GM23338 (cell line): ENCODE results near the gene C8G. TPM values are rescaled to one million over a fixed set of nuclear protein-coding genes. Genes with fewer than 3 reads are reported as not detected.

Experiments used
- ATAC-seq: fragments of 200-7000 bp; cut with Tn5 transposase; 3 replicates; pipeline ENCODE4 v1.9.1; 2020
- DNase-seq: peaks from one replicate; pipeline ENCODE4 v3.0.0-alpha.2; 2015; ENCODE audit warnings: low spot score
- H2AFZ ChIP-seq: fragments of 200-600 bp; sonication (generic); 2 replicates; pipeline ENCODE4 v1.8.0; 2016; ENCODE audit warnings: antibody characterized with exemption, mild to moderate bottlenecking, moderate library complexity
- H3F3A ChIP-seq: fragments of 200-600 bp; sonication (generic); replicated peaks from 2 replicates; pipeline ENCODE4 v1.8.0; 2017; ENCODE audit warnings: antibody characterized with exemption, mixed run types, low read depth
- H3K27ac ChIP-seq: fragments of 200-600 bp; sonication (generic); 2 replicates; pipeline ENCODE4 v1.6.1; 2016; ENCODE audit warnings: low read depth
- H3K27me3 ChIP-seq: fragments of 200-600 bp; sonication (generic); 2 replicates; pipeline ENCODE4 v1.8.0; 2016; ENCODE audit warnings: mild to moderate bottlenecking, mixed run types, moderate library complexity; ENCODE audit not compliant: insufficient read depth
- H3K36me3 ChIP-seq: fragments of 200-600 bp; sonication (generic); 2 replicates; pipeline ENCODE4 v1.8.0; 2016; ENCODE audit warnings: mild to moderate bottlenecking; ENCODE audit not compliant: insufficient read depth
- H3K4me1 ChIP-seq: fragments of 200-600 bp; sonication (generic); 2 replicates; pipeline ENCODE4 v1.8.0; 2016; ENCODE audit warnings: mild to moderate bottlenecking, moderate library complexity; ENCODE audit not compliant: insufficient read depth
- H3K4me2 ChIP-seq: fragments of 200-600 bp; sonication (generic); 2 replicates; pipeline ENCODE4 v1.7.1; 2017; ENCODE audit warnings: mixed run types
- H3K4me3 ChIP-seq: fragments of 200-600 bp; sonication (generic); 2 replicates; pipeline ENCODE4 v1.6.1; 2016; ENCODE audit warnings: mixed run types
- H3K79me2 ChIP-seq: fragments of 200-600 bp; sonication (generic); replicated peaks from 2 replicates; pipeline ENCODE4 v1.8.0; 2017; ENCODE audit warnings: mild to moderate bottlenecking; ENCODE audit not compliant: insufficient read depth
- H3K9me2 ChIP-seq: fragments of 200-600 bp; sonication (generic); 2 replicates; pipeline ENCODE4 v1.8.0; 2017; ENCODE audit not compliant: insufficient read depth
- H4K20me1 ChIP-seq: fragments of 200-600 bp; sonication (generic); replicated peaks from 2 replicates; pipeline ENCODE4 v1.8.0; 2017; ENCODE audit warnings: mild to moderate bottlenecking; ENCODE audit not compliant: insufficient read depth
- H3K27ac Mint-ChIP-seq: 2 replicates; pipeline ENCODE4 v1.8.0; 2020; ENCODE audit warnings: inconsistent platforms, mild to moderate bottlenecking, moderate library complexity, mixed read lengths
- H3K27me3 Mint-ChIP-seq: 3 replicates; pipeline ENCODE4 v1.8.0; 2022; ENCODE audit warnings: low read depth, mild to moderate bottlenecking, moderate library complexity, mixed read lengths, inconsistent platforms; ENCODE audit not compliant: insufficient read depth, poor library complexity
- H3K36me3 Mint-ChIP-seq: 3 replicates; pipeline ENCODE4 v1.8.0; 2021; ENCODE audit warnings: low read depth, mild to moderate bottlenecking, inconsistent platforms, moderate library complexity, mixed read lengths
- H3K4me1 Mint-ChIP-seq: 3 replicates; pipeline ENCODE4 v1.8.0; 2020; ENCODE audit warnings: mild to moderate bottlenecking, inconsistent platforms, mixed read lengths
- H3K4me3 Mint-ChIP-seq: 3 replicates; pipeline ENCODE4 v1.8.0; 2021; ENCODE audit warnings: moderate library complexity, mild to moderate bottlenecking, inconsistent platforms, mixed read lengths
- H3K9me3 Mint-ChIP-seq: 3 replicates; pipeline ENCODE4 v1.8.0; 2020; ENCODE audit warnings: moderate library complexity, mild to moderate bottlenecking, inconsistent platforms, mixed read lengths
- CREB1 ChIP-seq: fragments of 250-450 bp; sonication (Bioruptor Pico); IDR thresholded peaks from 2 replicates; pipeline ENCODE4 v1.5.0; 2020; ENCODE audit warnings: low read depth, mild to moderate bottlenecking, moderate library complexity
- EZH2 ChIP-seq: fragments of 200-600 bp; sonication (generic); IDR thresholded peaks from one replicate; pipeline ENCODE4 v1.8.0; 2017; ENCODE audit warnings: antibody characterized with exemption, mild to moderate bottlenecking, low read depth; ENCODE audit not compliant: unreplicated experiment
- EZH2phosphoT487 ChIP-seq: fragments of 200-600 bp; sonication (generic); IDR thresholded peaks from one replicate; pipeline ENCODE4 v1.8.1; 2018; ENCODE audit warnings: antibody characterized with exemption; ENCODE audit not compliant: unreplicated experiment
- JUNB ChIP-seq: IDR thresholded peaks from one replicate; pipeline ENCODE4 v1.6.1; 2016; ENCODE audit warnings: antibody characterized with exemption; ENCODE audit not compliant: unreplicated experiment
- NANOG ChIP-seq: IDR thresholded peaks from 2 replicates; pipeline ENCODE4 v1.6.1; 2016; ENCODE audit warnings: antibody characterized with exemption, borderline replicate concordance
- POLR2AphosphoS5 ChIP-seq: IDR thresholded peaks from 2 replicates; pipeline ENCODE4 v1.6.1; 2016; ENCODE audit warnings: antibody characterized with exemption, low read depth
- STAT1 ChIP-seq: IDR thresholded peaks from one replicate; pipeline ENCODE4 v1.6.1; 2016; ENCODE audit warnings: antibody characterized with exemption; ENCODE audit not compliant: unreplicated experiment
- ZNF114 ChIP-seq: fragments of 250-450 bp; sonication (Bioruptor Pico); IDR thresholded peaks from 2 replicates; pipeline ENCODE4 v1.5.0; 2020; ENCODE audit warnings: mild to moderate bottlenecking, moderate library complexity
- ZNF331 ChIP-seq: fragments of 250-450 bp; sonication (Bioruptor Pico); IDR thresholded peaks from 2 replicates; pipeline ENCODE4 v1.5.0; 2020; ENCODE audit warnings: low read depth, mild to moderate bottlenecking, moderate library complexity
- polyA plus RNA-seq: library from polyadenylated mRNA; unstranded; fragments of >200 nt; fragmentation: Nextera tagmentation; extraction: Ambion mirVana; gene quantifications from 2 replicates; pipeline ENCODE4 v1.2.1, GENCODE V29; 2016
- total RNA-seq: library from RNA; depleted of rRNA; stranded (reverse); fragments of >200 nt; shearing (Covaris generic); gene quantifications from 2 replicates; pipeline ENCODE4 v1.2.3, GENCODE V29; 2014
- TF ChIP-seq, protein P1 (sequence below): fragments of 250-450 bp; sonication (Bioruptor Pico); IDR thresholded peaks from 2 replicates; pipeline ENCODE4 v1.5.0; 2020; ENCODE audit warnings: mild to moderate bottlenecking, moderate library complexity
- TF ChIP-seq, protein P2 (sequence below): IDR thresholded peaks from 2 replicates; pipeline ENCODE4 v1.6.1; 2016; ENCODE audit warnings: antibody characterized with exemption
- TF ChIP-seq, protein P3 (sequence below), 2 experiments: fragments of 200-600 bp in 1 of 2; sonication (generic) in 1 of 2; conservative IDR thresholded peaks; 2 replicates each; pipeline versions ENCODE4 v1.5.1 to v1.6.1; 2016 to 2017; ENCODE audit warnings: antibody characterized with exemption in 2 of 2, low read depth in 2 of 2, mild to moderate bottlenecking in 2 of 2, moderate library complexity in 1 of 2
- TF ChIP-seq, protein P4 (sequence below): IDR thresholded peaks from one replicate; pipeline ENCODE4 v1.6.1; 2018; ENCODE audit warnings: antibody characterized with exemption; ENCODE audit not compliant: unreplicated experiment

Gene C8G
- total and polyA plus RNA-seq, 2 experiments from 2014 or later, result not detected

DNA sequence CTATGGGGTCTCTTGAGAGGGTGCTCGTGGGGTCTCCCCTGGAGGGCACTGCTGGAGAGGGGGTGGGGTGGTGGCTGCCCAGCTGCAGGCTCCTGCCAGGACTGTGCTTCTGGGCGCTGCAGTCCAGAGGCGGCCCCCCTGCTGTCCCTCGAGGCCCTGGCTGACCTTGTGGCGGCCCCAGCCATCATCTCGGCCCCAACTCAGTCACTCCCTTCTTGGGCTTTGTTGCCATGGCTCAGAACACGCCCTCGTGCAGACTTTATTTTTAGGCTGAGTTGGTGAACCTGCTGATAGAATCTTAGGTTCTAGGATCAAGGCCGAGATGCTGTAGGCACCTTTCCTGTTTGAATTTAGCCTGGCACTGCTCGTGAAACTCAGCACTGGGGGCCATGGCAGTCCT lies 23.3 kb upstream of the C8G start (continued):
- TF ChIP-seq JUNB (no peak), POLR2AphosphoS5 (no peak)

DNA sequence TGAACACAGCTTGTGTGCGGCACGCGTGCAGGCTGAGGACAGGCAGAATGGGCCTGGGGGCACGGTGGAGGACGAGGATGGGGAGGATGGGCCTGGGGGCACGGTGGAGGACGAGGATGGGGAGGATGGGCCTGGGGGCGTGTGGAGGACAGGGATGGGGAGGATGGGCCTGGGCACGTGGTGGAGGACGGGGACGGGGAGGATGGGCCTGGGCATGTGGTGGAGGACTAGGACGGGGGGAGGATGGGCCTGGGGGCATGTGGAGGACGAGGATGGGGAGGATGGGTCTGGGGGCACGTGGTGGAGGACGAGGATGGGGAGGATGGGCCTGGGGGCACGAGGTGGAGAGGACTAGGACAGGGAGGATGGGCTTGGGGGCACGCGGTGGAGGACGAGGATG lies 22.5 kb upstream of the C8G start:
- Histone ChIP-seq H3F3A (0 out of 2 replicates have a peak, but pooled peaks cover 5% of the 10 kb centered on the region), H3K27me3 (no peaks in the 10 kb centered on the region), H3K4me1 (no peaks in the 10 kb centered on the region), H3K9me2 (no peaks in the 10 kb centered on the region), H4K20me1 (no peaks in the 10 kb centered on the region), H3K27ac (no peak overlapping the region), H3K4me2 (no peak overlapping the region), H2AFZ (no peak overlapping the region), H3K36me3 (peaks cover 8% of the 10 kb centered on the region), H3K4me3 (no peak overlapping the region), H3K79me2 (no peaks in the 10 kb centered on the region)
- ATAC-seq (no peak), DNase-seq (no peak)
- peaks cover 15% of the 10 kb centered on the region for H3K27me3 Mint-ChIP-seq
- no peak overlapping the region for H3K27ac Mint-ChIP-seq
- H3K4me3 Mint-ChIP-seq, result no peak overlapping the region
- TF ChIP-seq, protein P1, sequence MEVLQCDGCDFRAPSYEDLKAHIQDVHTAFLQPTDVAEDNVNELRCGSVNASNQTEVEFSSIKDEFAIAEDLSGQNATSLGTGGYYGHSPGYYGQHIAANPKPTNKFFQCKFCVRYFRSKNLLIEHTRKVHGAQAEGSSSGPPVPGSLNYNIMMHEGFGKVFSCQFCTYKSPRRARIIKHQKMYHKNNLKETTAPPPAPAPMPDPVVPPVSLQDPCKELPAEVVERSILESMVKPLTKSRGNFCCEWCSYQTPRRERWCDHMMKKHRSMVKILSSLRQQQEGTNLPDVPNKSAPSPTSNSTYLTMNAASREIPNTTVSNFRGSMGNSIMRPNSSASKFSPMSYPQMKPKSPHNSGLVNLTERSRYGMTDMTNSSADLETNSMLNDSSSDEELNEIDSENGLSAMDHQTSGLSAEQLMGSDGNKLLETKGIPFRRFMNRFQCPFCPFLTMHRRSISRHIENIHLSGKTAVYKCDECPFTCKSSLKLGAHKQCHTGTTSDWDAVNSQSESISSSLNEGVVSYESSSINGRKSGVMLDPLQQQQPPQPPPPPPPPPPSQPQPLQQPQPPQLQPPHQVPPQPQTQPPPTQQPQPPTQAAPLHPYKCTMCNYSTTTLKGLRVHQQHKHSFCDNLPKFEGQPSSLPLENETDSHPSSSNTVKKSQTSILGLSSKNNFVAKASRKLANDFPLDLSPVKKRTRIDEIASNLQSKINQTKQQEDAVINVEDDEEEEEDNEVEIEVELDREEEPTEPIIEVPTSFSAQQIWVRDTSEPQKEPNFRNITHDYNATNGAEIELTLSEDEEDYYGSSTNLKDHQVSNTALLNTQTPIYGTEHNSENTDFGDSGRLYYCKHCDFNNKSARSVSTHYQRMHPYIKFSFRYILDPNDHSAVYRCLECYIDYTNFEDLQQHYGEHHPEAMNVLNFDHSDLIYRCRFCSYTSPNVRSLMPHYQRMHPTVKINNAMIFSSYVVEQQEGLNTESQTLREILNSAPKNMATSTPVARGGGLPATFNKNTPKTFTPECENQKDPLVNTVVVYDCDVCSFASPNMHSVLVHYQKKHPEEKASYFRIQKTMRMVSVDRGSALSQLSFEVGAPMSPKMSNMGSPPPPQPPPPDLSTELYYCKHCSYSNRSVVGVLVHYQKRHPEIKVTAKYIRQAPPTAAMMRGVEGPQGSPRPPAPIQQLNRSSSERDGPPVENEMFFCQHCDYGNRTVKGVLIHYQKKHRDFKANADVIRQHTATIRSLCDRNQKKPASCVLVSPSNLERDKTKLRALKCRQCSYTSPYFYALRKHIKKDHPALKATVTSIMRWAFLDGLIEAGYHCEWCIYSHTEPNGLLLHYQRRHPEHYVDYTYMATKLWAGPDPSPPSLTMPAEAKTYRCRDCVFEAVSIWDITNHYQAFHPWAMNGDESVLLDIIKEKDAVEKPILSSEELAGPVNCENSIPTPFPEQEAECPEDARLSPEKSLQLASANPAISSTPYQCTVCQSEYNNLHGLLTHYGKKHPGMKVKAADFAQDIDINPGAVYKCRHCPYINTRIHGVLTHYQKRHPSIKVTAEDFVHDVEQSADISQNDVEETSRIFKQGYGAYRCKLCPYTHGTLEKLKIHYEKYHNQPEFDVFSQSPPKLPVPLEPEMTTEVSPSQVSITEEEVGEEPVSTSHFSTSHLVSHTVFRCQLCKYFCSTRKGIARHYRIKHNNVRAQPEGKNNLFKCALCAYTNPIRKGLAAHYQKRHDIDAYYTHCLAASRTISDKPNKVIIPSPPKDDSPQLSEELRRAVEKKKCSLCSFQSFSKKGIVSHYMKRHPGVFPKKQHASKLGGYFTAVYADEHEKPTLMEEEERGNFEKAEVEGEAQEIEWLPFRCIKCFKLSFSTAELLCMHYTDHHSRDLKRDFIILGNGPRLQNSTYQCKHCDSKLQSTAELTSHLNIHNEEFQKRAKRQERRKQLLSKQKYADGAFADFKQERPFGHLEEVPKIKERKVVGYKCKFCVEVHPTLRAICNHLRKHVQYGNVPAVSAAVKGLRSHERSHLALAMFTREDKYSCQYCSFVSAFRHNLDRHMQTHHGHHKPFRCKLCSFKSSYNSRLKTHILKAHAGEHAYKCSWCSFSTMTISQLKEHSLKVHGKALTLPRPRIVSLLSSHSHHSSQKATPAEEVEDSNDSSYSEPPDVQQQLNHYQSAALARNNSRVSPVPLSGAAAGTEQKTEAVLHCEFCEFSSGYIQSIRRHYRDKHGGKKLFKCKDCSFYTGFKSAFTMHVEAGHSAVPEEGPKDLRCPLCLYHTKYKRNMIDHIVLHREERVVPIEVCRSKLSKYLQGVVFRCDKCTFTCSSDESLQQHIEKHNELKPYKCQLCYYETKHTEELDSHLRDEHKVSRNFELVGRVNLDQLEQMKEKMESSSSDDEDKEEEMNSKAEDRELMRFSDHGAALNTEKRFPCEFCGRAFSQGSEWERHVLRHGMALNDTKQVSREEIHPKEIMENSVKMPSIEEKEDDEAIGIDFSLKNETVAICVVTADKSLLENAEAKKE (CRISPR knock-in tag), result no peak
- TF ChIP-seq, protein P2, sequence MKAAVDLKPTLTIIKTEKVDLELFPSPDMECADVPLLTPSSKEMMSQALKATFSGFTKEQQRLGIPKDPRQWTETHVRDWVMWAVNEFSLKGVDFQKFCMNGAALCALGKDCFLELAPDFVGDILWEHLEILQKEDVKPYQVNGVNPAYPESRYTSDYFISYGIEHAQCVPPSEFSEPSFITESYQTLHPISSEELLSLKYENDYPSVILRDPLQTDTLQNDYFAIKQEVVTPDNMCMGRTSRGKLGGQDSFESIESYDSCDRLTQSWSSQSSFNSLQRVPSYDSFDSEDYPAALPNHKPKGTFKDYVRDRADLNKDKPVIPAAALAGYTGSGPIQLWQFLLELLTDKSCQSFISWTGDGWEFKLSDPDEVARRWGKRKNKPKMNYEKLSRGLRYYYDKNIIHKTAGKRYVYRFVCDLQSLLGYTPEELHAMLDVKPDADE, result no peak
- TF ChIP-seq JUNB (no peak), NANOG (no peak), ZNF114 (CRISPR knock-in tag) (no peak), POLR2AphosphoS5 (no peak), STAT1 (no peak), EZH2 (no peak), EZH2phosphoT487 (no peak), CREB1 (CRISPR knock-in tag) (no peak), ZNF331 (CRISPR knock-in tag) (no peak)
- TF ChIP-seq, protein P3, sequence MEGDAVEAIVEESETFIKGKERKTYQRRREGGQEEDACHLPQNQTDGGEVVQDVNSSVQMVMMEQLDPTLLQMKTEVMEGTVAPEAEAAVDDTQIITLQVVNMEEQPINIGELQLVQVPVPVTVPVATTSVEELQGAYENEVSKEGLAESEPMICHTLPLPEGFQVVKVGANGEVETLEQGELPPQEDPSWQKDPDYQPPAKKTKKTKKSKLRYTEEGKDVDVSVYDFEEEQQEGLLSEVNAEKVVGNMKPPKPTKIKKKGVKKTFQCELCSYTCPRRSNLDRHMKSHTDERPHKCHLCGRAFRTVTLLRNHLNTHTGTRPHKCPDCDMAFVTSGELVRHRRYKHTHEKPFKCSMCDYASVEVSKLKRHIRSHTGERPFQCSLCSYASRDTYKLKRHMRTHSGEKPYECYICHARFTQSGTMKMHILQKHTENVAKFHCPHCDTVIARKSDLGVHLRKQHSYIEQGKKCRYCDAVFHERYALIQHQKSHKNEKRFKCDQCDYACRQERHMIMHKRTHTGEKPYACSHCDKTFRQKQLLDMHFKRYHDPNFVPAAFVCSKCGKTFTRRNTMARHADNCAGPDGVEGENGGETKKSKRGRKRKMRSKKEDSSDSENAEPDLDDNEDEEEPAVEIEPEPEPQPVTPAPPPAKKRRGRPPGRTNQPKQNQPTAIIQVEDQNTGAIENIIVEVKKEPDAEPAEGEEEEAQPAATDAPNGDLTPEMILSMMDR (conservative IDR thresholded peaks at IDR 0.05; ENCODE audit: low read depth in 2 of 2), result no peak
- TF ChIP-seq, protein P4, sequence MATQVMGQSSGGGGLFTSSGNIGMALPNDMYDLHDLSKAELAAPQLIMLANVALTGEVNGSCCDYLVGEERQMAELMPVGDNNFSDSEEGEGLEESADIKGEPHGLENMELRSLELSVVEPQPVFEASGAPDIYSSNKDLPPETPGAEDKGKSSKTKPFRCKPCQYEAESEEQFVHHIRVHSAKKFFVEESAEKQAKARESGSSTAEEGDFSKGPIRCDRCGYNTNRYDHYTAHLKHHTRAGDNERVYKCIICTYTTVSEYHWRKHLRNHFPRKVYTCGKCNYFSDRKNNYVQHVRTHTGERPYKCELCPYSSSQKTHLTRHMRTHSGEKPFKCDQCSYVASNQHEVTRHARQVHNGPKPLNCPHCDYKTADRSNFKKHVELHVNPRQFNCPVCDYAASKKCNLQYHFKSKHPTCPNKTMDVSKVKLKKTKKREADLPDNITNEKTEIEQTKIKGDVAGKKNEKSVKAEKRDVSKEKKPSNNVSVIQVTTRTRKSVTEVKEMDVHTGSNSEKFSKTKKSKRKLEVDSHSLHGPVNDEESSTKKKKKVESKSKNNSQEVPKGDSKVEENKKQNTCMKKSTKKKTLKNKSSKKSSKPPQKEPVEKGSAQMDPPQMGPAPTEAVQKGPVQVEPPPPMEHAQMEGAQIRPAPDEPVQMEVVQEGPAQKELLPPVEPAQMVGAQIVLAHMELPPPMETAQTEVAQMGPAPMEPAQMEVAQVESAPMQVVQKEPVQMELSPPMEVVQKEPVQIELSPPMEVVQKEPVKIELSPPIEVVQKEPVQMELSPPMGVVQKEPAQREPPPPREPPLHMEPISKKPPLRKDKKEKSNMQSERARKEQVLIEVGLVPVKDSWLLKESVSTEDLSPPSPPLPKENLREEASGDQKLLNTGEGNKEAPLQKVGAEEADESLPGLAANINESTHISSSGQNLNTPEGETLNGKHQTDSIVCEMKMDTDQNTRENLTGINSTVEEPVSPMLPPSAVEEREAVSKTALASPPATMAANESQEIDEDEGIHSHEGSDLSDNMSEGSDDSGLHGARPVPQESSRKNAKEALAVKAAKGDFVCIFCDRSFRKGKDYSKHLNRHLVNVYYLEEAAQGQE, result no peak
- H3K9me3 Mint-ChIP-seq, result no peaks in the 10 kb centered on the region; the same call in 2 of the 3 replicates
- no peaks in the 10 kb centered on the region for H3K4me1 Mint-ChIP-seq
- H3K36me3 Mint-ChIP-seq, result peaks cover 52% of the 10 kb centered on the region
